Astrocyte (in vitro differentiated cells and primary cell): ENCODE measurements around the gene TUT7. TPM values are rescaled to one million over a fixed set of nuclear protein-coding genes. Genes with fewer than 3 reads are reported as not detected.

ENCODE experiments used
- DNase-seq: peaks from one replicate; pipeline ENCODE4 v3.0.0-alpha.2; 2010; ENCODE audit warnings: low read depth
- FAIRE-seq: peaks from 2 replicates; lab custom pipeline; 2011; peaks lifted over from hg19 to GRCh38; lab: Jason Lieb, UNC
- H2AFZ ChIP-seq: 2 replicates; pipeline ENCODE4 v1.6.0; 2012; ENCODE audit warnings: low read depth, low read length, inconsistent platforms
- H3K27ac ChIP-seq: 2 replicates; pipeline ENCODE4 v1.5.1; 2011; ENCODE audit warnings: low read depth, low read length, inconsistent platforms
- H3K27me3 ChIP-seq: 2 replicates; pipeline ENCODE4 v1.6.0; 2011; ENCODE audit warnings: low read length, inconsistent platforms; ENCODE audit not compliant: insufficient read depth
- H3K36me3 ChIP-seq: 2 replicates; pipeline ENCODE4 v1.5.1; 2011; ENCODE audit warnings: low read length, inconsistent platforms; ENCODE audit not compliant: insufficient read depth
- H3K4me1 ChIP-seq: 2 replicates; pipeline ENCODE4 v1.5.1; 2011; ENCODE audit warnings: low read length, inconsistent platforms; ENCODE audit not compliant: insufficient read depth
- H3K4me2 ChIP-seq: 2 replicates; pipeline ENCODE4 v1.6.0; 2012; ENCODE audit warnings: low read length, inconsistent platforms
- H3K4me3 ChIP-seq: 2 replicates; pipeline ENCODE4 v1.5.1; 2011; ENCODE audit warnings: low read depth, mild to moderate bottlenecking, low read length, inconsistent platforms; ENCODE audit not compliant: insufficient read depth
- H3K79me2 ChIP-seq: 2 replicates; pipeline ENCODE4 v1.6.0; 2012; ENCODE audit warnings: mild to moderate bottlenecking, low read length, inconsistent platforms; ENCODE audit not compliant: insufficient read depth
- H3K9ac ChIP-seq: 2 replicates; pipeline ENCODE4 v1.6.0; 2012; ENCODE audit warnings: mild to moderate bottlenecking, low read length, inconsistent platforms
- H3K9me3 ChIP-seq: 2 replicates; pipeline ENCODE4 v1.5.1; 2012; ENCODE audit warnings: low read depth, mild to moderate bottlenecking, low read length, inconsistent platforms; ENCODE audit not compliant: insufficient read depth
- H4K20me1 ChIP-seq: 2 replicates; pipeline ENCODE4 v1.6.0; 2012; ENCODE audit warnings: low read length, inconsistent platforms; ENCODE audit not compliant: insufficient read depth
- H3K27ac Mint-ChIP-seq: one replicate; pipeline ENCODE4 v1.8.0; 2021; ENCODE audit warnings: mild to moderate bottlenecking, mixed read lengths; ENCODE audit not compliant: unreplicated experiment
- H3K27me3 Mint-ChIP-seq: one replicate; pipeline ENCODE4 v1.8.0; 2021; ENCODE audit warnings: low read depth, mixed read lengths; ENCODE audit not compliant: unreplicated experiment
- H3K36me3 Mint-ChIP-seq: one replicate; pipeline ENCODE4 v1.8.0; 2021; ENCODE audit warnings: low read depth, mixed read lengths; ENCODE audit not compliant: unreplicated experiment
- H3K4me1 Mint-ChIP-seq: one replicate; pipeline ENCODE4 v1.8.0; 2021; ENCODE audit warnings: low read depth, mixed read lengths; ENCODE audit not compliant: unreplicated experiment
- H3K4me3 Mint-ChIP-seq: one replicate; pipeline ENCODE4 v1.8.0; 2021; ENCODE audit warnings: mild to moderate bottlenecking, moderate library complexity, mixed read lengths; ENCODE audit not compliant: unreplicated experiment
- H3K9me3 Mint-ChIP-seq: one replicate; pipeline ENCODE4 v1.8.0; 2021; ENCODE audit warnings: mild to moderate bottlenecking, mixed read lengths; ENCODE audit not compliant: unreplicated experiment
- EZH2 ChIP-seq: IDR thresholded peaks from 2 replicates; pipeline ENCODE4 v1.6.1; 2012; ENCODE audit warnings: mild to moderate bottlenecking, low read length, inconsistent platforms; ENCODE audit not compliant: insufficient read depth
- total RNA-seq: library from RNA; stranded (reverse); gene quantifications from 2 replicates; pipeline ENCODE4 v1.2.1, GENCODE V29; 2021
- TF ChIP-seq, protein P1 (sequence below): IDR thresholded peaks from 2 replicates; pipeline ENCODE4 v1.5.1; 2011; ENCODE audit warnings: low read depth, mild to moderate bottlenecking, inconsistent platforms, low read length, moderate library complexity; ENCODE audit not compliant: insufficient read depth

Gene TUT7
- total RNA-seq, 1 donor from 2014 or later = 24.8 TPM

- peak within 1 kb of the TSS; percentile 89 for H3K4me2 ChIP-seq
- H3K79me2 ChIP-seq = peaks cover 46% of the 10 kb centered on the region
- TF ChIP-seq, protein P1, sequence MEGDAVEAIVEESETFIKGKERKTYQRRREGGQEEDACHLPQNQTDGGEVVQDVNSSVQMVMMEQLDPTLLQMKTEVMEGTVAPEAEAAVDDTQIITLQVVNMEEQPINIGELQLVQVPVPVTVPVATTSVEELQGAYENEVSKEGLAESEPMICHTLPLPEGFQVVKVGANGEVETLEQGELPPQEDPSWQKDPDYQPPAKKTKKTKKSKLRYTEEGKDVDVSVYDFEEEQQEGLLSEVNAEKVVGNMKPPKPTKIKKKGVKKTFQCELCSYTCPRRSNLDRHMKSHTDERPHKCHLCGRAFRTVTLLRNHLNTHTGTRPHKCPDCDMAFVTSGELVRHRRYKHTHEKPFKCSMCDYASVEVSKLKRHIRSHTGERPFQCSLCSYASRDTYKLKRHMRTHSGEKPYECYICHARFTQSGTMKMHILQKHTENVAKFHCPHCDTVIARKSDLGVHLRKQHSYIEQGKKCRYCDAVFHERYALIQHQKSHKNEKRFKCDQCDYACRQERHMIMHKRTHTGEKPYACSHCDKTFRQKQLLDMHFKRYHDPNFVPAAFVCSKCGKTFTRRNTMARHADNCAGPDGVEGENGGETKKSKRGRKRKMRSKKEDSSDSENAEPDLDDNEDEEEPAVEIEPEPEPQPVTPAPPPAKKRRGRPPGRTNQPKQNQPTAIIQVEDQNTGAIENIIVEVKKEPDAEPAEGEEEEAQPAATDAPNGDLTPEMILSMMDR = no peak
- no peak for TF ChIP-seq EZH2
- peak within 1 kb of the TSS; percentile 97 for H3K9ac ChIP-seq
- peak within 1 kb of the TSS; percentile 90 for H3K4me3 ChIP-seq
- no peaks in the 10 kb centered on the region for H3K9me3 Mint-ChIP-seq
- H3K9me3 ChIP-seq = no peaks in the 10 kb centered on the region
- peak within 1 kb of the TSS; percentile 94 for H3K4me3 Mint-ChIP-seq
- peaks cover 12% of the 10 kb centered on the region for H3K4me1 ChIP-seq
- H3K27ac ChIP-seq = peak within 1 kb of the TSS; percentile 95
- peaks cover 3% of the 10 kb centered on the region for H3K36me3 Mint-ChIP-seq
- peaks cover 25% of the 10 kb centered on the region for H4K20me1 ChIP-seq
- DNase-seq (peak; percentile 76), FAIRE-seq (no peak)
- H3K4me1 Mint-ChIP-seq = peaks cover 11% of the 10 kb centered on the region
- H3K27me3 Mint-ChIP-seq = no peaks in the 10 kb centered on the region
- no peaks in the 10 kb centered on the region for H3K27me3 ChIP-seq
- peak within 1 kb of the TSS; percentile 97 for H3K27ac Mint-ChIP-seq
- H2AFZ ChIP-seq = peak within 1 kb of the TSS; percentile 86
- peaks cover 7% of the 10 kb centered on the region for H3K36me3 ChIP-seq
Observed at GRCh38 chr9:86282077-86282978, 71.9 kb downstream of the TUT7 start, which contains the start of gene ISCA1. Gene ISCA1, minus strand, starts transcription at chr9:86282538. Its CDS starts 80 bp downstream, at chr9:86282458.

- Histone ChIP-seq H3K9ac (peak overlapping the region; percentile 97), H3K36me3 (peaks cover 7% of the 10 kb centered on the region), H3K4me1 (peaks cover 12% of the 10 kb centered on the region), H3K27me3 (no peaks in the 10 kb centered on the region), H4K20me1 (peaks cover 28% of the 10 kb centered on the region), H2AFZ (peak overlapping the region; percentile 86), H3K79me2 (peaks cover 53% of the 10 kb centered on the region), H3K9me3 (no peaks in the 10 kb centered on the region), H3K4me3 (peak overlapping the region; percentile 90), H3K27ac (peak overlapping the region; percentile 95), H3K4me2 (peak overlapping the region; percentile 89)
- peak overlapping the region; percentile 94 for H3K27ac Mint-ChIP-seq
- peaks cover 11% of the 10 kb centered on the region for H3K4me1 Mint-ChIP-seq
- DNase-seq (no peak), FAIRE-seq (no peak)
- TF ChIP-seq, protein P1 = no peak
- TF ChIP-seq EZH2 = no peak
- H3K27me3 Mint-ChIP-seq = no peaks in the 10 kb centered on the region
- no peaks in the 10 kb centered on the region for H3K36me3 Mint-ChIP-seq
- no peaks in the 10 kb centered on the region for H3K9me3 Mint-ChIP-seq
- H3K4me3 Mint-ChIP-seq = peak overlapping the region; percentile 94
Observed at GRCh38 chr9:86281593-86282076, 72.6 kb downstream of the TUT7 start.
